ENCODE data around the gene SUSD2. TPM values are rescaled to one million over a fixed set of nuclear protein-coding genes. Genes with fewer than 3 reads are reported as not detected.

Gene SUSD2
- total and polyA plus RNA-seq, 8 donors, result 0.35 to 7.2 (median 2.5) TPM

DNA sequence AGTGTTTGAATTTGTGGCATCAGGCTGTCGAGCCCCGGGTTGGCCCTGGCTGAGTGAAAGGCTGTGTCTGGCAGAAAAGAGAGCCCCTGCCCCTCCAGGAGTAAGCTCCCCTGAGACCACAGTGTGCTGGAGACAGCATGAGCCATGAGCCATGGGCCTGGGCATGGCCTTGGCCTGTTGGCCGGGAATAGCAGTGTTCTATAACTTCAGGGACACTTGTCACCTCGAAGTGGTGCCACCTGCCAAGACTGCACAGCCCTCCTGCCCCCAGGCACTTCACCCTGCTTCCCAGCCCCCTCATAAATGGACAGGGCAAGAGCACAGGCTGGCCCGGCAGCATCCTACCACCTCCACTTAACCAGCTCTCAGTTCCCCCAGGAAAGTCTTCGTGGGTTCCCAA is 20.7 kb upstream of the SUSD2 start:
- Histone ChIP-seq H3K36me3 (no peaks in the 10 kb centered on the region), H3K4me3 (no peak overlapping the region), H3K9me3 (no peaks in the 10 kb centered on the region), H3K27me3 (no peaks in the 10 kb centered on the region), H3K4me1 (peaks cover 0 to 1% (median 1%) of the 10 kb centered on the region in 3 donors), H3K27ac (no peak overlapping the region)
- no peak for FAIRE-seq
- WGBS, 2 donors, result 62 to 69% methylated on average over 6 of the region's 6 CpGs
- ATAC-seq, result no peak
- no peak for TF ChIP-seq CTCF (IDR thresholded peaks at IDR 0.05)
- intact Hi-C loops (cut with DNase I), result no loop called here
- DNase-seq, result no peak

DNA sequence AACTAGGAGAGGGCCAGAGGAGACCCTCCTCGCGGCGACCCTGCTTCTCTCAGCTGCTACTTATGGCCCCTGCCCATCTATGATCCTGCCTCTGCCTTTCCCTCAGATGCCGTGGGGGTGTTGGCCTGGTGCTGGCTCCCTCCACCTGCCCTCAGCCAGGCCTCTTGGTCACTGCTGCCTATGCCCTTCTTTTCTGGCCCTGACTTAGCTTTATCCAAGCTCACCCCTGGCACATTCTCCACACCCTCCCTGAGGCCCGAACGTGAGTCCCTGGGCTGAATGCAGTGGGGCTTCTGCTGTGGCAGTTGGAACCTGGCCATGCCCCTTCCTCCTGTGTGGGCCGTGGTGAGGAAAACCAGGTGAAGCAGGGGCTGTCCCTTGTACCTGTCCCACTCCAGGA is 19.8 kb upstream of the SUSD2 start:
- peaks cover 0 to 1% (median 0%) of the 10 kb centered on the region in 3 donors for H3K36me3 ChIP-seq
- no peak overlapping the region for H3K27ac ChIP-seq
- DNase-seq (no peak), FAIRE-seq (no peak), ATAC-seq (no peak)
- H3K4me3 ChIP-seq, result no peak overlapping the region
- no peak for TF ChIP-seq CTCF (IDR thresholded peaks at IDR 0.05)
- WGBS, 2 donors, result 86% methylated on average over 6 to 7 of the region's 7 CpGs
- H3K27me3 ChIP-seq, result no peaks in the 10 kb centered on the region
- H3K4me1 ChIP-seq, result no peaks in the 10 kb centered on the region
- H3K9me3 ChIP-seq, result no peaks in the 10 kb centered on the region
- intact Hi-C loops (cut with DNase I), result no loop called here

- no peaks in the 10 kb centered on the region for H3K9me3 ChIP-seq
- no peak for TF ChIP-seq CTCF (IDR thresholded peaks at IDR 0.05)
- H3K36me3 ChIP-seq, result peaks cover 0 to 6% (median 0%) of the 10 kb centered on the region in 3 donors
- intact Hi-C loops (cut with DNase I), result no loop called here
- ATAC-seq (peak; percentile 22 to 59 (median 42)), FAIRE-seq (no peak), DNase-seq (peak in 4 of 6 donors; percentile 38 to 68 (median 62))
- 61 to 65% methylated on average over 6 of the region's 6 CpGs for WGBS, 2 donors
- H3K27ac ChIP-seq, result no peak overlapping the region
- H3K27me3 ChIP-seq, result no peaks in the 10 kb centered on the region
- no peak overlapping the region for H3K4me3 ChIP-seq
- H3K4me1 ChIP-seq, result no peaks in the 10 kb centered on the region
These were observed 19.4 kb upstream of the SUSD2 start for GRCh38 chr22:24161909-24162308.

GRCh38 chr22:24162436-24162835 is 18.9 kb upstream of the SUSD2 start:
- Histone ChIP-seq H3K4me1 (no peaks in the 10 kb centered on the region), H3K9me3 (no peaks in the 10 kb centered on the region), H3K36me3 (peaks cover 0 to 8% (median 0%) of the 10 kb centered on the region in 3 donors), H3K4me3 (no peak overlapping the region), H3K27me3 (no peaks in the 10 kb centered on the region), H3K27ac (no peak overlapping the region)
- no peak for DNase-seq
- 92 to 94% methylated on average over 6 of the region's 6 CpGs for WGBS, 2 donors
- no peak for FAIRE-seq
- no peak for TF ChIP-seq CTCF (IDR thresholded peaks at IDR 0.05)
- ATAC-seq, result no peak
- intact Hi-C loops (cut with DNase I), result no loop called here

DNA sequence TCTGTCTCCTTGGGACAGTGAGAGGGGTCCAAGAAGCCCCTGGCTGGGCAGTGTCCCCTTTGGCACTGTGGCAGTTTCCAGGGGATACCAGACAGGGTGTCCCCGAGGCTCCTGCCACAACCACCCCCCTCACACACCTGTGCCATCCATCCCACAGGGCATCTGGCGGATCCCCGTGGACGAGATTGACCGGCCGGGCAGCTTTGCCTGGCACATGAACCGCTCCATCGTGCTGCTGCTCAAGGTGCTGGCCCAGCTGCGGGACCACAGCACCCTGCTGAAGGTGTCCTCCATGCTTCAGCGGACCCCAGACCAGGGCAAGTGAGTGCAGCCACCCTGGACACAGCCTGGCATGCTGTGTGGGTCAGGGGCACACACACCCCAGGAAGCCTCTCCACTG is 17.0 kb upstream of the SUSD2 start:
- 87 to 88% methylated on average over 10 of the region's 10 CpGs for WGBS, 2 donors
- intact Hi-C loops (cut with DNase I), result no loop called here
- peaks cover 0 to 8% (median 0%) of the 10 kb centered on the region in 3 donors for H3K36me3 ChIP-seq
- H3K4me3 ChIP-seq, result no peak overlapping the region
- no peak for FAIRE-seq
- no peaks in the 10 kb centered on the region for H3K27me3 ChIP-seq
- peak in 1 of 6 donors; percentile 71 for DNase-seq
- no peak for TF ChIP-seq CTCF (IDR thresholded peaks at IDR 0.05)
- ATAC-seq, result no peak
- no peaks in the 10 kb centered on the region for H3K9me3 ChIP-seq
- no peaks in the 10 kb centered on the region for H3K4me1 ChIP-seq
- no peak overlapping the region for H3K27ac ChIP-seq
